ENCODE data around the gene NRG3.
"Not testable (repeated sequence)": the region's sequence is repeated elsewhere in the genome, so short reads cannot be mapped to it uniquely, and the experiment has no call there.

NRG3 gene

DNA sequence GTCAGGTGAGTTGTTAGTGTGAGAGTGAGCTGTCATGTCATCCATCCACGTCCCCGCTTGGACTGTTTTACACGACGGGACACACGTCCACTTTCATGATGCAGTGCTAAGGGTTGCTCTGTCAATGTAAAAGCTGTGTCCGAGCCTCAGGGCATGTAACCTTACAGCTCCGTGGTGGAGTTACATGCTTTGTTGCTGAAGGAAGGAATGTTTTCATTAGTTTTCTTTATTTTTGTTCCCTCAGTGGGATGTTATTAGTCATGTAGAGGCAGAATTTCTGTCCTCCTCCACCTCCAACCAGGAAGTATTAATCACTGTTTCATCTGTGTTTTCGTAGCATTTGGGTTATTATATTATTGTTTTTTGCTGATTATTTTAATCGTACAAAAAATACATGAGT is 88.6 kb downstream of the NRG3 start:
- DNase-seq = no peak

DNA sequence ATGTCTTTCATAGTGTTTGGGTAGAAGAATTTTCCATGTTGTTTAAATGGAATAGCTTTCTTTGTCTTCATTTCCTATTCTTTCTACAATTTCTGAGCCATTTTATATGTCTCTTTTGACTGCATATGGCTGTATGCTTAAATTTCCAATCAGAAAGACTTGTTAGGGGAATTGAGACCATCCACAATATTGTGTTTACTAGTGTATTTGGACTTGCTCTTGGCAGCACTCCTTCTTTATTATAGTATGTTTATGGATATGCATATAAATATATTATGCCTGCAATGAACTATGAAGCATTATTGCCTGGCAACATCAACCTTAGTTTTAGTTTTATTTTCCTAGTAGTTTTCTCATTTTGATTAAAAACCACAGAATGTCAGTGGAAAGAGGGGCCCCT is 92.7 kb downstream of the NRG3 start:
- no peak for DNase-seq

DNA sequence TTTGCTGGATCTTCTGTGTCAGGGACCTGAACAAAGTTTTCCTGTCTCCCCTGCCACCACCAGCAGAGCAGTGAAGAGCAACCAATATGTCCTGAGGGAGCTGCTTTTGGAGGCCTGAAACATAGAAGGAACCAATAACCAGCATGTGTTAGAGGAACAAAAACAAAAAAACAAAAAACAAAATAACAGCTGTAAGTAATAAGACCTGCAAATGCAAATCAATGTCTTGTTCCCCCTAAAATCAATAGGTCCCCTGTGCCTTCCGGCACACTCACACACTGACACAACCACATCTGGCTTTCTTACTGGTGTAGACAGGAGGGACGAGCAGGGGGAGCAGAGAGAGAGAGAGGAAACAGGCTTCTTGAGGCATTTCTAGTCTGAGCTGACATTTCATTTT is 94.1 kb downstream of the NRG3 start:
- no peak for DNase-seq

DNA sequence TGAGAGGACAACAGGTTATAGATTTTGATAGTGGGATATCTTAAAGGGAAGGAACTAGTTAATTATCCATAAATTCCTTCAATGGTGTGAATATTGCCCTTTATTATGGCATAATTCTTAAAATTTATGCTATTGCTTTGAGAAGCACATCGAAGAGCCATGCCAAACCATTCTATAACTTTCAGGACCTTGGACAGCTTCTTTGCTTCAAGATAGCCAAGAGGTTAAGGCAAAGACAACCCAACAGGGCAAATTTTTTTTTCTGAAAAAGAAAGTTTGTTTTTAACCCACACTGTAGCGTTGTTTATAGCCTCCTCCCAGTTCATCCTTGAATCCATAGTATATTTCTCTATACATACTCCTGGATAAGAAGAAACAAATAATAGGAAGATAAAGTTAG is 103.2 kb downstream of the NRG3 start:
- no peak for DNase-seq

DNA sequence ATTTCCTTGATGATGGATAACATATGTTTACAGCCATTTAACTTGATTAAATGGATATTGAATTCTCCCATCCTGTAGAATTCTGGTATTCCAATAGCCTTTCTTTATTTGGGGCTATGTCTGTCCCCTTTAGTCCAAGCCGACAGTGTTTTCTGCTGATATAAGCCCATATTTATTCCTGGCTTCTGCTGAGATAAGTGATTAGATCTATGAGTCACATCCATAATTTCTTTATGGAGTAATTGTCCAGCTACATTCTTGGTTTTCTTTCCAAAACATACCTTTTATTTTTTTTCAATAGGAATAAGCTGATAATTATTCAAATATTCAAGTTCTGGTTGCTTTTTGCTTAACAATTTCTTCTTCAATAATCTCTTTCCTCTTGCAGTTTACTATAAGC is 106.7 kb downstream of the NRG3 start:
- no peak for DNase-seq

DNA sequence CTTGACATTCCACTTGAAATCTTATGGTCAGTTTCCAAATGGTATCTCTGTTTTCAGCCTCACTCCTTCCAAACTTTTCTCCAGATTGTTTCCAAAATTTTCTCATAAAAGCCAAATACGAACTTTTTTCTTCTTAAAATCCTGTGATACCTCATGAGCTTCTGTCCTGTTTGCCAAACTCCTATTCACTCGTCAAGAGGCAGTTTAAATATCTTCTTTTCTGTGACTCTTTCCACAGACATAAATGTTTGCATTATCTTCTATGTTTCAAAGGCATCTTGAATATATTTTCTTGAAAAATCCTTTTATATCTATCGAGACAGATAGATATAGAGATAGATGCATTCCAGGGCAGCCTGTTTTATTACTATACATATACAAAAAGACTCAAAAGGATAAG is 109.4 kb downstream of the NRG3 start:
- DNase-seq = no peak

DNA sequence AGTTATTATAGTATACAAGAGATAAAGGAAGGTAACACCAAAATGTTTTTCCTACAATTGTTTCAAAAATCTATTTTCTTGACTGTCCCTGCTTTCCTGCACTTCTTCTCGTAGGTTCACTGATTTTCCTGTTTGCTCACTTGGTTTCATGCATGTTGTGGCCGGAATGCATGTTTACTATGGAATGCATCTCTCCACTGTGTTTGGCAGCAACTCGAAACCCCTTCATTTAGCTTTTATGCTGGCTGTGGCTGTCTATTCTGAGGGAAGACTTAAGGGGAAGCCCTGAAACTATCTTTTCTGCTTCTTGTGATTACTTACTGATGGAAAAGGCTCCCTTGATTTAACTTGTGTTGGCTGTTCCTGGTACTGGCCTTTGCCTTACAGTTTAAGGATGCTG is 120.3 kb downstream of the NRG3 start:
- no peak for DNase-seq

DNA sequence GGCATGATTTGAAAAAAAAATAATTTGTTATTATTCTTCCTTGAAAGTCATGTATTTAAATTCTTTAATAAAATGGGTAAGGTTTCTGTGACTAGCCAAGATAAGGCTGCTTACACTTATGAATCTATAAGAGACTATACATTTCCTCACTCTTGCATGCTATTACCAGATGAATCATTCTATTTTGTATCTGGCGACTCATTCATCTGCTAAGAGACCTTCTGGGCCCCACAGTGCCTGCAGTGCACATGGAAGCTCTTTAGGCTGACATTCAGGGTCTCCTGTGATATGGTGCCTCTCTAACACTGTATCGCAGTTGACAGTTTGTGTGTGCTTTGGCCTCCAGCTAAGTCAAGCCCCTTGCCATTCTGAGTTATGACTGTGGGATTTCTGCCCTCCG is 121.9 kb downstream of the NRG3 start:
- no peak for DNase-seq

DNA sequence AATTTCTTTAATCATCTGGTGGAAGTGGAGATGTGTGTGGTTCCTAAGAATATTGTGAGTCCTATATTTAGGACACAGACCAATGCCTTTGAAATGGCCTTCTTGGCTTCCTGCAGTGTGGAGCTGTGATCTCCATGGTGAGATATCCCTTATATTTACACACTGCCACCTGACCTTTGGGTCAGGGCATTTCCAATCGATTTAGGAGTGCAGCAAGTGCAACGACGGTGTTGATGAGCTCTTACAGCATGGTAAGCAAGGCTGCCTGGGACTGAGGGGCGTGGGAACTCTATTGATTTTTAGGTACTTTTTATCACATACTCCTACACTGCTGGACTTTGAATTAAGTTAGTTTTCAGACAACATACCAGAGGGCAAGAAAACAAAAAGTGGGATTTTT is 146.0 kb downstream of the NRG3 start:
- DNase-seq = no peak

DNA sequence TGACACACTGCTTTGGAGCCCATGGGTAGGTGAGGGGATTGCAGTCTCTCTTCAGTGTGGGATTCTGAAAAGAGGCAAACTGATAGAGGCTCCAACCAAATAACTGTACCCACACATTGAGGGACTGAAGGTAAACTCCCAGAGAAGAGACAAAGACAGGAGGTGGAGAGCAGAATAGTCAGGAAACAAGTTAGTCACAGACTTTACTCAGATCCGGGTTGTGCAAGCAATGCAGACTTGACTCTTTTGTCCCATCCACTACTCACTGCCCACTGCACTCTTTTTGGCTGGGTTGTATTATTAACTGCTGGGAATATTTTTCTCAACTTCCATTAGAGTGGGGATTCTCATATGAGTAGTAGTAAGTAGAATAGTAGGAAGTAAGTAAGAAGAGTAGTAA is 152.7 kb downstream of the NRG3 start:
- no peak for DNase-seq

DNA sequence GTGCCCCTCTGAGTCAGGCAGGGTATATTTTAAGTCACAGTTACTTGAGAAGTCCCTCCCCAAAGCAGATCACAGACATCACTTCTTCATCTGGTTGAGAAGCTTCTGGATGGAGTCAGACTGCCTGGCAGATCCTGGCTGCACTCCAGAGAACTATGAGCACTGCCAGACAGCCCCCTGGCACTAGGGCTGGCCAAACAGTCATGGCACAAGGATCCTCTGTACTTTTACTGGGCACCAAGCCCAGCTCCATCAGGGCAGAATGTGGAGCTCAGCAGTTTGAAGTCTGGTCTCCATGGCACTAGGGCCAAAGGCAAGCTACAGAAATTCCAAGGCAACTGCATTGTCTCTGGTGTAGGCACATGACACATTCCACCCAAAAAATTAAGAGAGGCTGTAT is 162.1 kb downstream of the NRG3 start:
- DNase-seq = no peak

DNA sequence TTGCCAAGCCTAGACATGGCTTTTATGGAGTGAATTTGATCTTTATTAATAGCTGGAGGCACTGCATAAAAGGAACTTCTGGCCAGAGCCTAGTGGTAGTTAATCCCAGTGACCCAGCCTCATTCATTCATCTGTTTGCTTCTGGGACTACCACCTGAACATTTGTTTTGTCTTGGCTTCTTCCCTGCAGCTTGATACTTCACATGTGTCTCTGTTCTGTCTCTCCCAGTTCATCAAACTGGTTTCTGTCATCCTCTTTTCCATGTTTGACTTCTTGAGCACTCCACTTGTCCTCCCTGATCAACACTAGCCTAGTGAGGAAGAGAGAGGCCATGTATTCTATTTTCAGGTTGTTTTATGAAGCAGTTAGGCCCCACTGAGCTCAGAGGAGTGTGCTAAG is 163.6 kb downstream of the NRG3 start:
- no peak for DNase-seq

DNA sequence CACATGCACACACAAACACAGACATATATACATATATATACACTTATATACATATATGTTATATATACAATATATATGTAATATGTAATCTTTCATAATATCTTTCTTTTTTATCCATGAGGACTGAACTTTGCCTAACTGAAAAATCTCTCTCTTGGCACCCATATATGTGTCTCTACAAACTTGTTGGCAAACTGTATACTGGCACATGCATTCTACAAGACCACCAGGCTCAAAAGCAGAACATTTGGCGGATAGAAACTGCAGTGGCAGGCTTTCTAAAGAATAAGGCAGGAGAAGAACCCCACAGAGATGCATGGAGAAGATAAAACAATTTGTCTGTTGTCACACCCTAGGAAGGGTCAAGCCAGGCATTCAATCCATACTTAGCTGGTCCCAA is 165.3 kb downstream of the NRG3 start:
- DNase-seq = no peak

DNA sequence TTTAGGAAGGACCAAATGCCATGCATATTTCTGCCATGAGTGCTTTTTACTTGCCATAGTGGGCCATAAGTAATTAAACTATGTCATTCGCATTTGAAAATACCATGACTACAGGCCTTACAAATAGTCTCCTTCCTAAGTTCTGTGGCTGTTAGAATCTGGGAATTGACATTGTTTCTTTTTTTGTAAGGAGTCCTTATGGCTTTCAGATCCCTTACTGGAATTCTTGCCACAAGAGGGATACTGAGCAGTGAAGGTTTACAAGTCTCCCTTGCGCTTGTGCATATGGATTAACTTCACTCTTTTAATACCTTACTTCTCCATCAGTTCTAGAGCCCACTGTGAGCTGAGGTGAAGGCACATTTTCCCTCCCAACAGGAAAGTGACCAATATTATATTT is 166.0 kb downstream of the NRG3 start:
- DNase-seq = no peak

DNA sequence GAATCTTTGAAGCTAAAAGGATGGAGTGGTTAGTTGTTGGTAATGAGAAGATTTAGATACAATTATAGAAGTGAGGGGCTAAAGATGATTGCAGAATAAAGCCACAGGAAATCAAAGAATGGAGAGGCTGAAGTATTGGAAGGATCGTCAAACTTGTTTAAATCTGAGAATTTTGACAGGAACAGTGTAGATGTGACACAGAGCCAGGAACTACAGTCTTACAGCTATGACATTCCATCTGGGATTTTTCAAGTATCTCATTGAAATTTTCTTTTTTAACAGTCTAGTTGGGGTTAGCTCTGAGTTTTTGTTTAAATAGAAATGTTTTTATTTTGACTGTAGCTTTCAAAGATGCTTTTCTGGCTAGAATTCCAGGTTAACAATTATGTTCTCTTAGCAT is 181.4 kb downstream of the NRG3 start:
- DNase-seq = no peak

DNA sequence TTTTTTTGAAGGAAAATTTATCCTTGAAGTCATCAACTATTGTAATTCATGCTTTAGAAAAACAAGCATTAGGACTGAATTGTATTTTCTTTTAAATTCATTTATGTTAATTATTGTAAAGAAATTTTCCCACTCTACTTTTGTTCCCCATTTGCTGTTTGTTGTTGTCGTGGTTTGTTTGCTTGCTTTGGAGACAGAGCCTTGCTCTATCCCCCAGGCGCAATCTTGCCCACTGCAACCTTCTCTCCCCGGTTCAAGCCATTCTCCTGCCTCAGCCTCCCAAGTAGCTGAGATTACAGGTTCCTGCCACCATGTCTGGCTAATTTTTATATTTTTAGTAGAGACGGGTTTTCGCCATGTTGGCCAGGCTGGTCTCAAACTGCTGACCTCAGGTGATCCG is 192.2 kb downstream of the NRG3 start:
- DNase-seq = not testable (repeated sequence)

DNA sequence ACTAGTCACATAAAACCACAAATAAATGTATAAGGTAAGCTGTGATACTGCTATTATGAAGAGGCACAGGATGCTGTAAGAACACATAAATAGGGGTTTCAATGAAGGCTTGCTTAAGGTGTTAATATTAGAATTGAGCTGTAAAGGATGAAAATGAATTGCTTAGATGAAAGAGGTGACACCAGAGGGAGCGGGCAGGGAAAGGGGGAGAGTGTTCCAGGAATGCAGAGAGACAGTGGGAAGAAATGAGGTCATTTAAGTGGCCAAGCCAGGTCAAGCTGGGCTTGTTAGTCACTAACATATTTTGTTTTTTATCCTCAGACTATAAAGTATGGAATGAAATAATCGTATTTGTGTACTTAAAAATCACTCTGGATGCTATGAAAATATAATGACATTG is 193.5 kb downstream of the NRG3 start:
- no peak for DNase-seq

DNA sequence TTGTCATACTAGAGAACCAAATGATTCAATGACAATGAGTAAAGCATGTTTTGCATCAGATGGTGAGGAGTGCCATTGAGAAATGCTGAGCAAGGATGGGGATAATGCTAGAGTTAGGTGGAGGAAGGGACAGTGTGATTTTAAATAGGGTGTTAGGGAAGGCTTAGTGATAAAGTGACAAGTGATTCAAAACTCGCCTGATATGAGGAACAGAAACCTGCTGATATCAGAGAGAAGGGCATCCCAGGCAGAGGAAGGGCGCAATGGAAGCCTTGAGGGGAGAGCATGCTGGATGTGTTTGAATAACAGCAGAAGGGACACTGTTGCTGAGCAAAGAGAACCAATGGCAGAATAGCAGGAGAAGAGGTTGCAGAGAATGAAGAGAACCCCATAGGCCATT is 196.2 kb downstream of the NRG3 start:
- no peak for DNase-seq

DNA sequence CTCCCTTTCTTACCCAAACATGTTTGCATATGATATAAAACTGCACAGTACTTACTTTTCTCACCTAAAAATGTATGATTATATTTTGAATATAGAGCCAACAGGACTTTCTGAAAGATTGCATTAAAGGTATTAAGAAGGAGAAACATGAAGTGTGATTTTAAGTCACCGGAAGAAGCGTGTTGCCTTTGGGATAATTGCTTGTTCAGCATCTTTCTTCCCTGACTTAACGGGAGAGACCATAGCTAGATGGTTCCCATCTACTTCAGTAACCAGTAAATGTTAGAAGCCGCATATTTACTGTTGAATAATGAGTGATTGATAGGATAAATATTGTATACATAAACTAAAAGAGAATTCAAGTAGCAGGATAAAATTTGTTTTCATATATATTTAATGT is 197.1 kb downstream of the NRG3 start:
- DNase-seq = no peak

DNA sequence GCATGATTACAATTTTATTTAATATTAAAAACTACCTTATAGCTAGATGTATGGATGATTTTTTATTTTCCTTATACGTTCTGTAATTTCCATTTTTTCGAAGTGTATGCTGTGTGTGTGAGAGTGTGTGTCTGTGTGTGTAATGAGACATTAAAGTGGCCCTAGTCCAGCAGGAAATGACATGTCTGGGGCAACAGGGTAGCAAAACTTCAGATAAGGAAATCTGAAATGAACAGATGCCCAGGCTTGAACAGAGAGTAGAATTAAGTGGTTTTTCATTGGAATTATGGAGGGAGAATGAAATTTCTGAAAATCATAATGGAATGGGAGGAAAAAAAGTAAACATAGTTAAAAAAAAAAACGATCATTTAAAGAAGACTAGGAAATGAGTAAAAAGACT is 200.6 kb downstream of the NRG3 start:
- DNase-seq = no peak

DNA sequence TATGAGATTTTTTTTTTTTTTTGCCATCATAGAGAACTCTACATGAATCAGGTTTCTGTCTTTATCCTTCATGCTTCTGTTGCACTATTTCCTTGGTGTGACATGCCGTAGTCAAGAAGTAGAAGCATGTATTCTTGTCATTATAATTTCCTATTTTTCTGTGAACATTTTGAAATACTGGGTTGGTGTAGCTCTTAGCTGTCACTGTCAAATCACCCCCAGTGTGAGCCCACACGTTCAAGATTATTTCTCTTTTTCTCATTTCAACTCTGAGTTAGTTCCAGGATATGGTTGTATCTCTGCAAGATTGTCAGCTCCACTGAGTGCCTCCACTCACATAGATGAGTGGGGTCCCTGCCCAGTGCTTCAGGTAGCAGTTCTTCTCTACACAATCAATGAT is 209.5 kb downstream of the NRG3 start:
- no peak for DNase-seq

DNA sequence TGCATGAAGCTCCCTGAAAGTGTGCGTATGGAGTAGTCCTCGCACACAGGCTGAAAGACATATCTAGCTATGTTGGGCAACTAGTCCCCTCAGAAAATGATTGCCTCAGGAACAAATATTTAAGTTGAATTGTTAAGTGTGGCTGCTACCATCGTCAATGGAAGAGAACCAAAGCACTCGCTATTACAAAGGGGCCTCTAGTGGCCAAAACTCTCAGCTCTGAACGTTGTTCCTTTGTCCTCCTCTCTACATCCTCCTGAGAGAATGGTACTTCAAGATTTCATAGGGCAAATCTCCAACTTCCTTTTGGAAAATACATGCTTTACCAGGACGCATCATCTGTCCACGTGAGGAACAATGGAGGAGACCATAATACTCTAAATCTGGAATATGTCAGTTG is 209.9 kb downstream of the NRG3 start:
- DNase-seq = no peak

DNA sequence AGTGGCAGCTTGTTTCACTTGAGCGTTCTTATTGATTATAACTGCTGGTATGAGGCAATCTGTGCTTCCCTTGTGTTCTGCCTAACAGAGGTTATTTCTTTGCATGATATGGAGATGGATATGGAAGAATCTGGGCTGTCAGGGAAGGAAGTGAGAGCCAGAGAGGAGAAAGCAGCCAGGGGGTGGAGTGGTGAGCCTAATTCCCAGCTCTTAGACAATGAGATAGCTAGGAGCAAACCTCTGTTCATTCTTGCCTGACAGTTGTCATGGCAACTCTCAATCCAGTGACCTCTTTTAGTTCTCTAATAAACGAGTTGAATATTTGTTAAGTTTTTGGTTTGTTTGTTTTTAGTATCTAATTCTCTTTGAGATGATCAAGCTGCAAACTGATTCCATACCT is 214.3 kb downstream of the NRG3 start:
- no peak for DNase-seq

DNA sequence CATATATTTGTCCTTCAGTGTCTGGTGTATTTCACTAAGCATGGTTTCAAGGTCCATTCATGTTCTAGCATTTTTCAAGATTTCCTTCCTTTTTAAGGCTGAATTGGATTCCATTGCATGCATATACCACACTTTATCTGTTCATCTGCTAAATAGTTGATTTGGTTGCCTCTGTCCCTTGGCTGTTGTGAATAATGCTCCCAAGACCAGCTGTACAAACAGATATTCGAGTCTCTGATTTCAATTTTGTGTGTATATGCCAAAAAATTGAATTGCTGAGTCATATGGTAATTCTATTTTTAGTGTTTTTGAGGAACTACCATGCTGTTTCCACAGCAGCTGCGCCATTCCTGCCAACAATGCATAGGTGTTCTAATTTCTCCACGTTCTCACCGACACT is 216.4 kb downstream of the NRG3 start:
- DNase-seq = no peak

DNA sequence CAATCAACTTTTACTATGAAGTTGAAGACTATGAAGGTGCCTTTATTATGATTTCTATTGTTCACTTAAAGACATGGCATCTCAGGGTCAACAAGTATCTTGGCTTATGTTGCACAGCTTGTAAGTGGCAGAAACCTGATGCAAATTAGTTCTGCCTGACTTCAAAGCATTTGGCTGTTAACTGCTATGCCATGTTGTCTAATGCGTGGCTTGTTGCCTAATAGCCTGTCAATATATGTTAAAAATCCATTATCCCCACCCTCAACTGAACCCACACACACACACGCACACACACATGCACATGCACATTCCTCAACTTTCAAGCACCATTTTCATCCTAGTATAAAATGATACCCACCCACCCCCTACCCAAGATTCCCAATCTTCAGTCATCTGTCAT is 217.1 kb downstream of the NRG3 start:
- DNase-seq = no peak

DNA sequence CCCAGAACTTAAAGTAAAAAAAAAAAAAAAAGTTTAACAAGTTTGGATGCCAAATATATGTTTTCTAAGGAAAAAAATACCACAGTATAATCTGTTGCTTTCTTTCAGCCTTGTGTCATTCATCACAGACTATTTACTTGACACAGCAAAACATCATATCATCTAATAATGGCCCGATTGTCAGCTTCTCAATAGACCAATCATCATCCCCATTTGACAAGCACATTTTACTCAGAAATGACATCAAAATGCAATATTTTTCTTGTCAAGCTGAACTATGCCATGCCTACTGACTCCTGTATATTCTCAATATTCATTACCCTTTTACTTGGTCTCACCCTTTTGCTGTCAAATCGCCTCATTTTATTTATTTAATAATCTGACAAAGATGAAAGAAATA is 249.7 kb downstream of the NRG3 start:
- DNase-seq = no peak

DNA sequence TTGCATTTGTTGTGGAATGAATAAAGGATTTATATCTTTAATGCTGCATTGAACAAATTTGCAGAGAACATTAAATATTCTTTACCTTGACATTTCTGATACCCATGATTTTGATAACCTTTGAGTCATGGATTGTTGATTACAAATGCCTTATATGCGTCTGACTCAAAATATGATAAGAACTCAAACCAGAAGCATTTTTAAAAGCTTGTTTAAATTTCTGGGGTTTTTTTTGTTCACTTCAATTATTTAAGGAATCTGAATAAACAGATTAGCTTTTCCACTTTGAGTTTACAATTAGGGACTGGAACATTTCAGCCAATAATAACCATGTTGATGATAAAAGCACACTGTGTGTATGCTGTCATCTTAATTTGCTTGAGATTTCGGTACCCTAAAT is 253.5 kb downstream of the NRG3 start:
- DNase-seq = no peak
